MCF 10A (cell line): ENCODE measurements around the gene PRSS33. TPM values are rescaled to one million over a fixed set of nuclear protein-coding genes. Genes with fewer than 3 reads are reported as not detected.

ENCODE experiments used
- BruUV-seq: library from RNA; stranded (reverse); fragments of 400-500 nt; replicated peaks from 2 replicates; lab custom pipeline; 2021; lab: Mats Ljungman, UMichigan
- CTCF ChIA-PET: fragments of 300-600 bp; sonication (Branson Sonifier 250); formaldehyde crosslinking; extraction: SDS; loops from one replicate; lab custom pipeline; 2021; ENCODE audit warnings: antibody characterized with exemption, inconsistent platforms; lab: Yijun Ruan, JAX
- POLR2A ChIA-PET: fragments of 300-600, 350-650 bp; sonication (Branson Sonifier 250); formaldehyde crosslinking; extraction: SDS; loops from one replicate; lab custom pipeline; 2020; ENCODE audit warnings: antibody characterized with exemption, inconsistent platforms; lab: Yijun Ruan, JAX
- DNase-seq: peaks from one replicate; pipeline ENCODE4 v3.0.0-alpha.2; 2018; ENCODE audit not compliant: unreplicated experiment
- H3K27ac Mint-ChIP-seq: one replicate; pipeline ENCODE4 v1.8.0; 2022; ENCODE audit warnings: mild to moderate bottlenecking, low read depth, mixed read lengths; ENCODE audit not compliant: unreplicated experiment
- H3K27me3 Mint-ChIP-seq: one replicate; pipeline ENCODE4 v1.8.0; 2022; ENCODE audit warnings: mixed read lengths; ENCODE audit not compliant: insufficient read depth, unreplicated experiment
- H3K36me3 Mint-ChIP-seq: one replicate; pipeline ENCODE4 v1.8.0; 2022; ENCODE audit warnings: mild to moderate bottlenecking, moderate library complexity, mixed read lengths; ENCODE audit not compliant: insufficient read depth, unreplicated experiment
- H3K4me1 Mint-ChIP-seq: one replicate; pipeline ENCODE4 v1.8.0; 2022; ENCODE audit warnings: mixed read lengths; ENCODE audit not compliant: insufficient read depth, unreplicated experiment
- H3K4me3 Mint-ChIP-seq: one replicate; pipeline ENCODE4 v1.8.0; 2022; ENCODE audit warnings: mild to moderate bottlenecking, moderate library complexity, mixed read lengths; ENCODE audit not compliant: unreplicated experiment
- H3K9me3 Mint-ChIP-seq: one replicate; pipeline ENCODE4 v1.8.0; 2022; ENCODE audit warnings: mixed read lengths; ENCODE audit not compliant: unreplicated experiment
- CTCF ChIP-seq: fragments of 200-600 bp; IDR thresholded peaks from one replicate; pipeline ENCODE4 v1.8.0; 2022; ENCODE audit warnings: antibody characterized with exemption, mild to moderate bottlenecking; ENCODE audit not compliant: unreplicated experiment
- intact Hi-C: fragments of 100-400 bp; cut with micrococcal nuclease; formaldehyde crosslinking; loops from 2 replicates; pipeline ENCODE4 v1.14.1; 2022
- total RNA-seq: library from RNA; stranded (reverse); gene quantifications from 2 replicates; pipeline ENCODE4 v1.2.3, GENCODE V29; 2022

Gene PRSS33
- total RNA-seq, 1 experiment from 2014 or later = not detected

DNA sequence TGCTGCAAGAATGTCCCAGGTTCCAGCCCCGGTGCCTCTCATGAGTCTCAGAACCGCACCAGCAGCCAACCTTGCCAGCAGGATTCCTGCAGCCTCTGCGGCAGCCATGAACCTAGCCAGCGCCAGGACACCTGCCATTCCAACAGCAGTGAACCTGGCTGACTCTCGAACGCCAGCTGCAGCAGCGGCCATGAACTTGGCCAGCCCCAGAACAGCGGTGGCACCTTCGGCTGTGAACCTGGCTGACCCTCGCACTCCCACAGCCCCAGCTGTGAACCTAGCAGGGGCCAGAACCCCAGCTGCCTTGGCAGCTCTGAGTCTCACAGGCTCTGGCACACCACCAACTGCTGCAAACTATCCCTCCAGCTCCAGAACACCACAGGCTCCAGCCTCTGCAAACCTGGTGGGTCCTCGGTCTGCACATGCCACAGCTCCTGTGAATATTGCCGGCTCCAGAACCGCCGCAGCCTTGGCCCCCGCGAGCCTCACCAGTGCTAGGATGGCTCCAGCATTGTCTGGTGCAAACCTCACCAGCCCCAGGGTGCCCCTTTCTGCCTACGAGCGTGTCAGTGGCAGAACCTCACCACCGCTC lies 20.1 kb downstream of the PRSS33 start:
- Mint-ChIP-seq H3K27ac (peak overlapping the region; percentile 78), H3K4me1 (peaks cover 39% of the 10 kb centered on the region), H3K36me3 (peaks cover 98% of the 10 kb centered on the region), H3K9me3 (no peaks in the 10 kb centered on the region), H3K4me3 (peak overlapping the region; percentile 74), H3K27me3 (no peaks in the 10 kb centered on the region)
- BruUV-seq = no TSS peak
- ChIA-PET POLR2A (interaction anchor here (0.8 to 5.3 kb wide), 10 partner anchors 9 to 145 kb away, joined by 3 to 190 read pairs (median 20); partner anchors contain the start of genes ELOB, FLYWCH1, FLYWCH2 and KCTD5), CTCF (interaction anchor here (0.5 to 3.9 kb wide), 4 partner anchors 8 to 101 kb away, joined by 3 to 15 read pairs (median 12); partner anchors contain the start of gene SRRM2)
- intact Hi-C loops = no loop called here
- DNase-seq = no peak
- TF ChIP-seq CTCF = no peak

DNA sequence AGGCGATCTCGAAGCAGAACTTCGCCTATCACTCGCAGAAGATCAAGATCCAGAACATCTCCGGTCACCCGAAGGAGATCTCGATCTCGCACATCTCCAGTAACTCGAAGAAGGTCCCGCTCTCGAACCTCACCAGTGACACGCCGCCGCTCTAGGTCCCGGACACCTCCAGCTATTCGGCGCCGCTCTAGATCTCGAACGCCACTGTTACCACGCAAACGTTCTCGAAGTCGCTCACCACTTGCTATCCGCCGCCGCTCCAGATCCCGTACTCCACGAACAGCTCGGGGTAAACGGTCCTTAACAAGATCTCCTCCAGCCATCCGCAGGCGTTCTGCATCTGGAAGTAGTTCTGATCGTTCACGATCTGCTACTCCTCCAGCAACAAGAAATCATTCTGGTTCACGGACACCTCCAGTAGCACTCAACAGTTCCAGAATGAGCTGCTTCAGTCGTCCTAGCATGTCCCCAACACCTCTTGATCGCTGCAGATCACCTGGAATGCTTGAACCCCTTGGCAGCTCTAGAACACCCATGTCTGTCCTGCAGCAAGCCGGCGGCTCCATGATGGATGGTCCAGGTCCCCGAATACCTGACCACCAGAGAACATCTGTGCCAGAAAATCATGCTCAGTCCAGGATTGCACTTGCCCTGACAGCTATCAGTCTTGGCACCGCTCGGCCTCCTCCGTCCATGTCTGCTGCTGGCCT lies 20.8 kb downstream of the PRSS33 start:
- Mint-ChIP-seq H3K27me3 (no peaks in the 10 kb centered on the region), H3K4me1 (peaks cover 35% of the 10 kb centered on the region), H3K9me3 (no peaks in the 10 kb centered on the region), H3K36me3 (peaks cover 99% of the 10 kb centered on the region), H3K4me3 (no peak overlapping the region), H3K27ac (peak overlapping the region; percentile 78)
- ChIA-PET CTCF (interaction anchor here (0.5 to 3.9 kb wide), 3 partner anchors 13 to 102 kb away, joined by 3 to 15 read pairs (median 4); no protein-coding TSS in a partner anchor), POLR2A (interaction anchor here (1.0 to 5.3 kb wide), 6 partner anchors 8 to 145 kb away, joined by 6 to 190 read pairs (median 48); partner anchors contain the start of genes ELOB, FLYWCH1 and SRRM2)
- DNase-seq = no peak
- TF ChIP-seq CTCF = no peak
- BruUV-seq = no TSS peak
- intact Hi-C loops = no loop called here

DNA sequence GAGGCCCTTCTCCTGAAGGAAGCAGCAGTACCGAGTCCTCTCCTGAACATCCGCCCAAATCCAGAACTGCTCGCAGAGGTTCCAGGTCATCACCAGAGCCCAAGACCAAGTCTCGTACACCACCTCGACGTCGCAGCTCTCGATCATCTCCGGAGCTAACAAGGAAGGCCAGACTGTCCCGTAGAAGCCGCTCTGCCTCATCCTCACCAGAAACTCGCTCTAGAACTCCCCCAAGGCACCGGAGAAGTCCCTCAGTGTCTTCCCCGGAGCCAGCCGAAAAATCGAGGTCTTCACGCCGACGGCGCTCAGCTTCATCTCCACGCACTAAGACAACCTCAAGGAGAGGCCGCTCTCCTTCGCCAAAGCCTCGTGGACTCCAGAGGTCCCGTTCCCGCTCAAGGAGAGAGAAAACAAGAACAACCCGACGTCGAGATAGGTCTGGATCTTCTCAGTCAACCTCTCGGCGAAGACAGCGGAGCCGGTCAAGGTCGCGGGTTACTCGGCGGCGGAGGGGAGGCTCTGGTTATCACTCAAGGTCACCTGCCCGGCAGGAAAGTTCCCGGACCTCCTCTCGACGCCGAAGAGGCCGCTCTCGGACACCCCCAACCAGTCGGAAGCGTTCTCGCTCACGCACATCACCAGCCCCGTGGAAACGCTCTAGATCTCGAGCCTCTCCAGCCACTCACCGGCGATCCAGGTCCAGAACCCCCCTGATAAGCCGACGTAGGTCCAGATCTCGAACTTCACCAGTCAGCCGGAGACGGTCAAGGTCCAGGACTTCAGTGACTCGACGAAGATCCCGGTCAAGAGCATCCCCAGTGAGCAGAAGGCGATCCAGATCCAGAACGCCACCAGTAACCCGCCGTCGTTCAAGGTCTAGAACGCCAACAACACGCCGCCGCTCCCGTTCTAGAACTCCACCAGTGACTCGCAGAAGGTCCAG lies 21.6 kb downstream of the PRSS33 start:
- POLR2A ChIA-PET = interaction anchor here (1.0 to 5.3 kb wide), 6 partner anchors 8 to 146 kb away, joined by 3 to 190 read pairs (median 14); partner anchors contain the start of genes ELOB, FLYWCH1 and SRRM2
- intact Hi-C loops = no loop called here
- Mint-ChIP-seq H3K36me3 (peaks cover 100% of the 10 kb centered on the region), H3K4me3 (no peak overlapping the region), H3K4me1 (peaks cover 35% of the 10 kb centered on the region), H3K27ac (no peak overlapping the region), H3K9me3 (no peaks in the 10 kb centered on the region), H3K27me3 (no peaks in the 10 kb centered on the region)
- no peak for DNase-seq
- BruUV-seq = no TSS peak
- CTCF ChIA-PET = interaction anchor here (0.9 kb wide), 1 partner anchor 12 kb away, joined by 4 read pairs; no protein-coding TSS in a partner anchor
- TF ChIP-seq CTCF = no peak
